Karpas-422 (cell line): ENCODE data around the gene NDUFS4. TPM values are rescaled to one million over a fixed set of nuclear protein-coding genes. Genes with fewer than 3 reads are reported as not detected.

Experiments
- DNase-seq: peaks from one replicate; pipeline ENCODE4 v3.0.0-alpha.2; 2015
- H2AFZ ChIP-seq: fragments of 200-600 bp; sonication (generic); 2 replicates; pipeline ENCODE4 v1.6.1; 2014; ENCODE audit warnings: antibody characterized with exemption, low read length, mixed read lengths
- H3K27ac ChIP-seq: fragments of 200-600 bp; sonication (generic); 2 replicates; pipeline ENCODE4 v1.5.1; 2014; ENCODE audit warnings: mild to moderate bottlenecking, low read length, moderate library complexity
- H3K27me3 ChIP-seq: fragments of 200-600 bp; sonication (generic); 2 replicates; pipeline ENCODE4 v1.6.1; 2014; ENCODE audit warnings: low read length, mixed read lengths
- H3K36me3 ChIP-seq: fragments of 200-600 bp; sonication (generic); 2 replicates; pipeline ENCODE4 v1.6.1; 2014; ENCODE audit warnings: low read length, mixed read lengths; ENCODE audit not compliant: insufficient read depth
- H3K4me1 ChIP-seq: fragments of 200-600 bp; sonication (generic); 2 replicates; pipeline ENCODE4 v1.6.1; 2014; ENCODE audit warnings: mild to moderate bottlenecking, low read length, mixed read lengths
- H3K4me2 ChIP-seq: fragments of 200-600 bp; sonication (generic); 2 replicates; pipeline ENCODE4 v1.6.1; 2014; ENCODE audit warnings: low read length, low read depth, mild to moderate bottlenecking; ENCODE audit not compliant: poor library complexity, severe bottlenecking
- H3K4me3 ChIP-seq: fragments of 200-600 bp; sonication (generic); 2 replicates; pipeline ENCODE4 v1.5.1; 2014; ENCODE audit warnings: mild to moderate bottlenecking, antibody characterized with exemption, low read length, mixed read lengths
- H3K79me2 ChIP-seq: fragments of 200-600 bp; sonication (generic); 2 replicates; pipeline ENCODE4 v1.6.1; 2014; ENCODE audit warnings: mild to moderate bottlenecking, low read length, mixed read lengths
- H3K9ac ChIP-seq: fragments of 200-600 bp; sonication (generic); 2 replicates; pipeline ENCODE4 v1.6.0; 2014; ENCODE audit warnings: low read length
- H3K9me2 ChIP-seq: fragments of 200-600 bp; sonication (generic), shearing (Covaris generic); replicated peaks from 2 replicates; pipeline ENCODE4 v1.6.0; 2014; ENCODE audit warnings: mild to moderate bottlenecking, low read length, moderate library complexity; ENCODE audit not compliant: insufficient read depth
- H3K9me3 ChIP-seq: fragments of 300-700, 200-600 bp; sonication (generic); 2 replicates; pipeline ENCODE4 v1.6.1; 2014; ENCODE audit warnings: low read length, mixed read lengths
- H4K20me1 ChIP-seq: fragments of 200-600 bp; sonication (generic); 2 replicates; pipeline ENCODE4 v1.6.1; 2014; ENCODE audit warnings: mild to moderate bottlenecking, antibody characterized with exemption, low read length, low read depth; ENCODE audit not compliant: insufficient read depth
- total RNA-seq: library from RNA; depleted of rRNA; stranded (reverse); fragments of >200 nt; shearing (Covaris generic); gene quantifications from 2 replicates; pipeline ENCODE4 v1.2.3, GENCODE V29; 2014; ENCODE audit warnings: low replicate concordance

The NDUFS4 gene
- total RNA-seq, 1 experiment from 2014 or later, result 70.9 TPM

DNA sequence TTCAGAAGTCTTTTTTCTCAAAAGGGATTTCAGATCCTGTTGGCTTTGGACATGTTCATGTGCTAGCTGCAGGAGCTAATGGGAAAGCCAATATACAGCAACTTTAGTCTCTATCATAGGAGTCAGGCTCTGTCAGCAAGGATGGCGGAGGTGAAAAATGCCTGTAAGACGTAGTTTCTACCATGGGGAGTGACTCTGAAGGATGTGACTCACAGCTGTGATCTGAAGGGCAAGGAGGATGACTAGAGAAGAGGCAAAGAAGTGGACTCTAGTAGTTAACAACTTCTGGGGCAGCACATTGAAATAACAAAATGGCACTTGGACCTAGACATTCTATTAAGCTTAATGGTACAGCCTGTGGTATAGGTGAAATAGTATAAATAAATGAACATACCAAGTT lies 3.1 kb upstream of the NDUFS4 start:
- Histone ChIP-seq H3K36me3 (no peaks in the 10 kb centered on the region; the same call in 1 of the 2 replicates), H3K4me1 (peaks cover 16% of the 10 kb centered on the region), H3K79me2 (peaks cover 19% of the 10 kb centered on the region), H3K27ac (no peak overlapping the region), H3K4me3 (no peak overlapping the region), H3K9me2 (no peaks in the 10 kb centered on the region), H3K9me3 (peaks cover 6% of the 10 kb centered on the region; the same call in 1 of the 2 replicates), H3K4me2 (no peak overlapping the region), H2AFZ (no peak overlapping the region), H3K9ac (no peak overlapping the region), H4K20me1 (no peaks in the 10 kb centered on the region), H3K27me3 (no peaks in the 10 kb centered on the region)
- no peak for DNase-seq

DNA sequence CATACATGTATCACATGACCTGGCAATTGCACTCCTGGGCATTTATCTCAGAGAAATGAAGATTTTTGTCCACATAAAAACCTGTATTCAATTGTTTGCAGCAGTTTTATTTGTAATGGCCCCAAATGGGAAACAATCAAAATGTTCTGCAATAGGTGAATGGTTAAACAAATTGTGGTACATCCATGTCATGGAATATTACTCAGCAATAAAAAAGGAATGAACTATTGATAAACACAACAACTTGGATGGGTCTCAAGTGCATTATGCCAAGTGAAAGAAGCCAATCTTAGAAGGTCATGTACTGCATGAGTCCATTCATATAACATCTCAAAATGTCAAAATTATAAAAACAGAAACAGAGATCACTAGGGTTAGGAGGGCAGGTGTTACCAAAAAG lies 1.5 kb upstream of the NDUFS4 start:
- Histone ChIP-seq H2AFZ (no peak overlapping the region), H3K36me3 (no peaks in the 10 kb centered on the region; the same call in 1 of the 2 replicates), H3K4me3 (no peak overlapping the region), H3K9me2 (no peaks in the 10 kb centered on the region), H4K20me1 (no peaks in the 10 kb centered on the region), H3K79me2 (peaks cover 33% of the 10 kb centered on the region), H3K27ac (no peak overlapping the region), H3K9ac (no peak overlapping the region), H3K9me3 (peaks cover 6% of the 10 kb centered on the region; the same call in 1 of the 2 replicates), H3K4me2 (no peak overlapping the region), H3K27me3 (no peaks in the 10 kb centered on the region), H3K4me1 (peaks cover 20% of the 10 kb centered on the region)
- DNase-seq, result no peak

DNA sequence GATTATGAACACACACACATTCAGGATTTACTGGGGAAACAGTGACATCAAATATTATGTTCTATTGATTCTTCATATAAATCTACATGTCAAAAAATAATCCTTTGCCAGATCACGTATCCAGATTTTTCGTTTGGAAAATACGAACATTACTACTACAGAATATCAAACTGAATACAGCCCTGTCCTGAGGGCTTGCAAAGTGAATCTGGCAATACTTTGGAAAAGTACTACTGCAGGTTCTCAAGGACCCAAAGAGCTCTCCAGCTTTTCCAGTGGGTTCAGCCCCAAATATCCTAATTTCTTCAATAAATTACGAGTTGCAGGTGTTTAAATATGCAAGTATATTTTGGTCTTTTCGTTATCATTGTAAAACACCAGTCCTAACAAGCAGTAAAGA lies 411 bp upstream of the NDUFS4 start:
- H3K79me2 ChIP-seq, result peaks cover 44% of the 10 kb centered on the region
- H2AFZ ChIP-seq, result peak overlapping the region; percentile 91
- no peaks in the 10 kb centered on the region for H4K20me1 ChIP-seq
- H3K4me1 ChIP-seq, result peaks cover 20% of the 10 kb centered on the region
- peak overlapping the region; percentile 87 for H3K4me3 ChIP-seq
- peak overlapping the region; percentile 85 for H3K4me2 ChIP-seq
- H3K9me2 ChIP-seq, result no peaks in the 10 kb centered on the region
- no peaks in the 10 kb centered on the region for H3K27me3 ChIP-seq
- H3K9ac ChIP-seq, result peak overlapping the region; percentile 90
- H3K9me3 ChIP-seq, result peaks cover 6% of the 10 kb centered on the region; the same call in 1 of the 2 replicates
- DNase-seq, result no peak
- H3K36me3 ChIP-seq, result no peaks in the 10 kb centered on the region; the same call in 1 of the 2 replicates
- peak overlapping the region; percentile 75; the same call in 1 of the 2 replicates for H3K27ac ChIP-seq

DNA sequence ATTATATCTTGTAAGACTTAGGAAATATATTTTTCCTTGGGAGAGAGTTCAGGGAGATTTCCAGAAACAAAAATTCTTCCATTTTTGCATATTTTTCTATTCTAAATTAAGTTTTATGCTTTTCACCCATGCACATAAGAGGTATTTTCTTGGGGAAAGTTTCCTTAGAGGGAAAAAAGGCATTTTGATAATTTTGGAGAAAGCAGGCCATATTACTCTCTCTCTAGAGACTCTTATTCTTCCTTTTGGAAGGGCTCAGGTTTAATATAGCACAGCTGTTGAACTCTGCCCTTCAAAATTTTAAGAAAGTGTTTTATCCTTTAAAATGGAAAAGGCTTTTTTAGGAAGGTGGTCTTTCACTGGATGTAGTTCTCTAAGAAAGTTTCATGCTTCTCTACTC lies 8.0 kb downstream of the NDUFS4 start:
- no peak overlapping the region for H3K4me2 ChIP-seq
- H3K4me1 ChIP-seq, result no peaks in the 10 kb centered on the region
- peaks cover 94% of the 10 kb centered on the region for H3K79me2 ChIP-seq
- no peak overlapping the region for H3K9ac ChIP-seq
- H3K27ac ChIP-seq, result no peak overlapping the region
- H3K36me3 ChIP-seq, result peaks cover 11% of the 10 kb centered on the region
- H3K27me3 ChIP-seq, result no peaks in the 10 kb centered on the region
- peaks cover 7% of the 10 kb centered on the region; the same call in 1 of the 2 replicates for H3K9me3 ChIP-seq
- DNase-seq, result no peak
- no peaks in the 10 kb centered on the region for H4K20me1 ChIP-seq
- no peak overlapping the region for H3K4me3 ChIP-seq
- no peaks in the 10 kb centered on the region for H3K9me2 ChIP-seq
- no peak overlapping the region for H2AFZ ChIP-seq

DNA sequence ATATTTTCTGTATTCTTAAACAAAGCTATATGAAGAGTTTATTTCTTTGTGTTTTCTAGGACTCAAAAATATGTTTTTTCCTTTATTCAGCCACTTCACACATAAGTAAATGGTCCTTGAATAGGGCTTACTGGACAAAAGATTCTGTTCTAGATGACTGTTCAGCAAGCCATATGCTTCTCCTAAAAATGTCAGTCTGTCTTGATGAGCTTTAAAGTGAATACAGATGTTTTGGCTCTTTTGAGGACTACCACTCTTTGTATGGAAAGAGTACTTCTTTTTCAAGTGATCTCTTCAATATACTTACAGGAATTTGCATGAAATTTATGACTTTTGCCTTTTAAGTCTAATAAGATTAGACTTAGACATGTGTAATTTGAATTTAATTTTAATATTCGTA lies 8.4 kb downstream of the NDUFS4 start:
- Histone ChIP-seq H3K4me1 (no peaks in the 10 kb centered on the region), H2AFZ (no peak overlapping the region), H3K9me3 (peaks cover 7% of the 10 kb centered on the region; the same call in 1 of the 2 replicates), H3K9me2 (no peaks in the 10 kb centered on the region), H3K27ac (no peak overlapping the region), H3K79me2 (peaks cover 94% of the 10 kb centered on the region), H3K36me3 (peaks cover 11% of the 10 kb centered on the region), H3K9ac (no peak overlapping the region), H4K20me1 (no peaks in the 10 kb centered on the region), H3K4me3 (no peak overlapping the region), H3K4me2 (no peak overlapping the region), H3K27me3 (no peaks in the 10 kb centered on the region)
- no peak for DNase-seq

DNA sequence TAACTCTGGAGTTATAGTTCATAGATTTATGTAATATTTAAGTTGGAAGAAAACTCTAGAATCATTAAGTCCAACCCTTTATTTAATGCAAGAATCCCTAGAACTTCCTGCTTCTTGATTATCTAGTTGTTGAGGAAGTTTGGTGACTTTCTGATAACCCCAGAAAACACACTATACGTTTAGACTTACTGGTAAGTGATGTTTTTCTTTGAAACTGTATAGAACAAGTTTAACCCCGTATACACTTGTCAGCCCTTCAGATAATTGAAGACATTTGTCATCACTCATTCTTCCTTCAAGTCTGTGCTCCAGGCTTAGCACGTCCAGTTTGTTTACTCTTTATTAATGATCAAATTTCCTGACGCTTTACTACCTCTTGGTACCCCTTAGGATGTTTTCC lies 9.0 kb downstream of the NDUFS4 start:
- Histone ChIP-seq H3K4me3 (no peak overlapping the region), H3K79me2 (peaks cover 94% of the 10 kb centered on the region), H3K27me3 (no peaks in the 10 kb centered on the region), H3K27ac (no peak overlapping the region), H4K20me1 (no peaks in the 10 kb centered on the region), H3K36me3 (peaks cover 15% of the 10 kb centered on the region), H3K4me2 (no peak overlapping the region), H3K9me3 (peaks cover 7% of the 10 kb centered on the region; the same call in 1 of the 2 replicates), H2AFZ (no peak overlapping the region), H3K4me1 (no peaks in the 10 kb centered on the region), H3K9ac (no peak overlapping the region), H3K9me2 (no peaks in the 10 kb centered on the region)
- no peak for DNase-seq

DNA sequence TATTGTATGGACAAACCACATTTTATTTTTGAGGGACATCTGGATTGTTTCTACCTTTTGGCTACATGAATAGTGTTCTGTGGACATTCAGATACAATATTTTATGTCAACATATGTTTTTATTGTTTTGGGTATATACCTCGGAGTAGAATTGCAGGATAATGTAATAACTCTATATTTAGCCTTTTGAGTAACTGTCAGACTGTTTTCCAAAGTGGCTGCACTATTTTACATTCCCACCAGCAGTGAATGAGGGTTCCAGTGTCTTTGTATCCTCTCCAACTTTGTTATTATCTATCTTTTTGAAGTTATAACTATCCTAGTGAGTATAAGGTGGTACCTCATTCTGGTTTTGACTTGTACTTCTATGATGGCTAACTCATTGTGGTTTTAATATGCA lies 11.0 kb downstream of the NDUFS4 start:
- H3K27ac ChIP-seq, result no peak overlapping the region
- H3K4me1 ChIP-seq, result no peaks in the 10 kb centered on the region
- H3K9me2 ChIP-seq, result no peaks in the 10 kb centered on the region
- H3K27me3 ChIP-seq, result no peaks in the 10 kb centered on the region
- peaks cover 7% of the 10 kb centered on the region; the same call in 1 of the 2 replicates for H3K9me3 ChIP-seq
- peaks cover 93% of the 10 kb centered on the region for H3K79me2 ChIP-seq
- H4K20me1 ChIP-seq, result no peaks in the 10 kb centered on the region
- DNase-seq, result no peak
- H3K4me3 ChIP-seq, result no peak overlapping the region
- H3K4me2 ChIP-seq, result no peak overlapping the region
- no peak overlapping the region for H2AFZ ChIP-seq
- no peak overlapping the region for H3K9ac ChIP-seq
- peaks cover 11% of the 10 kb centered on the region for H3K36me3 ChIP-seq

DNA sequence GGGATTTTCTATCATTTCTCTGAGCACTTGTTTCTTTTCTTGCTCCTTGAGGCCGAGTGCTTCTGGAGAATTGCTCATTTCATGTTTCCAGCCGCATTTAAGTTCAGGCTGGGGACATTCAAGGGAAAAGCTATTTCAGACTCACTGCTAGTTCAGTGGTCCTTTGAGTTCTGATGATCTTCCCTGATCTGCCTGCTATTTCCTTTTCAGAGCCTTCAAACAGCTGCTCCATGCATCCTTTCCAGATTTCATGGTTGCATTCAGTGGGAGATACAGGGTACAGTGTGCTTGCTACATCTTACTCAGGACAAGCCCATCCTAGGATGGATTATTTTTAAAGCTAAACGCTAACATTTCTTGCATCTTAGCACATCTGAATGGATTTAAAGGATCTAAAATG lies 14.7 kb downstream of the NDUFS4 start:
- no peak for DNase-seq
- H3K4me1 ChIP-seq, result no peaks in the 10 kb centered on the region
- H3K9me3 ChIP-seq, result peaks cover 2% of the 10 kb centered on the region
- H3K9me2 ChIP-seq, result no peaks in the 10 kb centered on the region
- H3K9ac ChIP-seq, result no peak overlapping the region
- peaks cover 94% of the 10 kb centered on the region for H3K79me2 ChIP-seq
- H3K4me3 ChIP-seq, result no peak overlapping the region
- H4K20me1 ChIP-seq, result no peaks in the 10 kb centered on the region
- no peaks in the 10 kb centered on the region for H3K27me3 ChIP-seq
- H3K27ac ChIP-seq, result no peak overlapping the region
- H3K36me3 ChIP-seq, result 0 out of 2 replicates have a peak, but pooled peaks cover 4% of the 10 kb centered on the region
- no peak overlapping the region for H3K4me2 ChIP-seq
- no peak overlapping the region for H2AFZ ChIP-seq
